ENCODE measurements around the gene ZC3H15.
"Not testable (repeated sequence)": the region's sequence is repeated elsewhere in the genome, so short reads cannot be mapped to it uniquely, and the experiment has no call there.

ZC3H15 gene

GRCh38 chr2:186496401-186496800 is 10.3 kb downstream of the ZC3H15 start:
- DNase-seq: no peak

GRCh38 chr2:186497928-186498327 is 11.9 kb downstream of the ZC3H15 start:
- no peak for DNase-seq

GRCh38 chr2:186498834-186499233 is 12.8 kb downstream of the ZC3H15 start:
- DNase-seq: no peak

- peak in 1 of 5 experiments; percentile 24 for DNase-seq
Observed at GRCh38 chr2:186503827-186504606, 18.0 kb downstream of the ZC3H15 start.

- no peak for DNase-seq
Observed at GRCh38 chr2:186508263-186508662, 22.2 kb downstream of the ZC3H15 start.

- no peak for DNase-seq
Observed at GRCh38 chr2:186515376-186515775, 29.3 kb downstream of the ZC3H15 start.

- DNase-seq: no peak
Observed at GRCh38 chr2:186516396-186516795, 30.3 kb downstream of the ZC3H15 start.

GRCh38 chr2:186517090-186517489 is 31.0 kb downstream of the ZC3H15 start:
- no peak for DNase-seq

GRCh38 chr2:186518291-186518690 is 32.2 kb downstream of the ZC3H15 start:
- DNase-seq: no peak

- DNase-seq: no peak
Observed at GRCh38 chr2:186518945-186519344, 32.9 kb downstream of the ZC3H15 start.

GRCh38 chr2:186521570-186522153 is 35.6 kb downstream of the ZC3H15 start:
- not testable (repeated sequence) for DNase-seq

- DNase-seq: no peak
Observed at GRCh38 chr2:186522450-186522849, 36.4 kb downstream of the ZC3H15 start.

GRCh38 chr2:186523791-186524190 is 37.7 kb downstream of the ZC3H15 start:
- DNase-seq: no peak

- no peak for DNase-seq
Observed at GRCh38 chr2:186526281-186526680, 40.2 kb downstream of the ZC3H15 start.

GRCh38 chr2:186530314-186530713 is 44.3 kb downstream of the ZC3H15 start:
- no peak for DNase-seq

- no peak for DNase-seq
Observed at GRCh38 chr2:186531257-186531775, 45.3 kb downstream of the ZC3H15 start.

- no peak for DNase-seq
Observed at GRCh38 chr2:186532891-186533290, 46.8 kb downstream of the ZC3H15 start.

GRCh38 chr2:186533717-186534116 is 47.7 kb downstream of the ZC3H15 start:
- no peak for DNase-seq

- no peak for DNase-seq
Observed at GRCh38 chr2:186534406-186534805, 48.3 kb downstream of the ZC3H15 start.

GRCh38 chr2:186535861-186536260 is 49.8 kb downstream of the ZC3H15 start:
- no peak for DNase-seq

GRCh38 chr2:186537019-186537418 is 51.0 kb downstream of the ZC3H15 start:
- no peak for DNase-seq

GRCh38 chr2:186540941-186541340 is 54.9 kb downstream of the ZC3H15 start:
- no peak for DNase-seq

GRCh38 chr2:186542002-186542401 is 55.9 kb downstream of the ZC3H15 start:
- no peak for DNase-seq

GRCh38 chr2:186543561-186544131 is 57.6 kb downstream of the ZC3H15 start:
- DNase-seq: no peak

Measured in T-helper 2 cell (primary cell).